Measurements from ENCODE around the gene LDB2.

Gene LDB2

DNA sequence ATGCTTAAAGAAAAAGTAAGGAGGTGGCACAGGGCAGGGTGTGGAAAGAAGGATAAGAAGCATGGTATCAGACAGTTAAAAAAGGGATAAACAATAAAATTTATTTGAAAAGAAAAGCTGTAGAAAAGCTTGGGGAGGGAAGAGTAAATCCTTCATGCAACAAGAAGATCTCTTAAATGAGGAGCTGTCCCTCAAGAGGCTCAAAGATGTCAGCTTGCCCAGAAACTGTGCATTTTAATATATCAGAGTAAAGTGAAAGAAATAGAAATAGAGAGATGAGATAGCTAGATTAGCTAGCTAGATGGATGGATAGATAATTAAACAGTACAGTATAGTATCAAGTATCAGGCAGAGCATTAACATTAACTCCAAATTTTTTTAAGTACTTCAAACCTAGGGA is 170.3 kb downstream of the LDB2 start:
- no peak overlapping the region for H3K9ac ChIP-seq (ENCODE audit: low read depth, low read length)
- H3K9me3 ChIP-seq (ENCODE audit: insufficient read depth, low read depth, low read length), result no peaks in the 10 kb centered on the region
- no peaks in the 10 kb centered on the region for H3K27me3 ChIP-seq (ENCODE audit: insufficient read depth, low read length)
- H3K27ac ChIP-seq (ENCODE audit: low read length), result no peak overlapping the region
- no peaks in the 10 kb centered on the region for H3K36me3 ChIP-seq (ENCODE audit: insufficient read depth, low read depth, low read length)
- H3K4me1 ChIP-seq (ENCODE audit: insufficient read depth, low read length), result peaks cover 36% of the 10 kb centered on the region; the same call in 1 of the 2 replicates
- no peak overlapping the region for H3K4me3 ChIP-seq (ENCODE audit: low read length)

- no peaks in the 10 kb centered on the region for H3K9me3 ChIP-seq (ENCODE audit: insufficient read depth, low read depth, low read length)
- peaks cover 28% of the 10 kb centered on the region; the same call in 1 of the 2 replicates for H3K4me1 ChIP-seq (ENCODE audit: insufficient read depth, low read length)
- no peak overlapping the region for H3K9ac ChIP-seq (ENCODE audit: low read depth, low read length)
- no peak overlapping the region for H3K4me3 ChIP-seq (ENCODE audit: low read length)
- H3K36me3 ChIP-seq (ENCODE audit: insufficient read depth, low read depth, low read length), result no peaks in the 10 kb centered on the region
- no peaks in the 10 kb centered on the region for H3K27me3 ChIP-seq (ENCODE audit: insufficient read depth, low read length)
- no peak overlapping the region for H3K27ac ChIP-seq (ENCODE audit: low read length)
Measured at GRCh38 chr4:16727218-16727617, 171.2 kb downstream of the LDB2 start.

- Histone ChIP-seq H3K27me3 (ENCODE audit: insufficient read depth, low read length) (no peaks in the 10 kb centered on the region), H3K4me3 (ENCODE audit: low read length) (no peak overlapping the region), H3K9ac (ENCODE audit: low read depth, low read length) (no peak overlapping the region)
Measured at GRCh38 chr4:16726368-16727050, 171.9 kb downstream of the LDB2 start.

DNA sequence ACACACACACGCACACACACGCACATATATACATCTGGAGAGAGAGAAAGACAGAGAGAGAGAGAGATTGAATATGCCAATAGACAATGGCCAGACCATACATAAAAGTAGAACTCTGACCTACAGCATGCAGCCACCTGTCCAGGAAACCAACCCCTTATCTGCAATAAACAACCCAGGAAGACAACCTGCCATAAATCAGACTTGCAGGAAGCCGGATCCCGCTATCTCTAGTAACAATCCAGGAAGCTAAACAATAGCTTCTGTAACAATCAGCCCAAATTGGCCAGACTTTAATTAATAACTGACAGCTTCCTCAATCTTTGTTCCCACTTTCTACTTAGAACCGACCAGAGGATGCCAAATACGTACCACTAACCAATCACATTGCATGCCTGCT is 173.2 kb downstream of the LDB2 start:
- Histone ChIP-seq H3K4me3 (ENCODE audit: low read length) (no peak overlapping the region), H3K9ac (ENCODE audit: low read depth, low read length) (no peak overlapping the region), H3K27ac (ENCODE audit: low read length) (no peak overlapping the region), H3K4me1 (ENCODE audit: insufficient read depth, low read length) (peaks cover 21% of the 10 kb centered on the region; the same call in 1 of the 2 replicates), H3K36me3 (ENCODE audit: insufficient read depth, low read depth, low read length) (no peaks in the 10 kb centered on the region), H3K27me3 (ENCODE audit: insufficient read depth, low read length) (no peaks in the 10 kb centered on the region), H3K9me3 (ENCODE audit: insufficient read depth, low read depth, low read length) (no peaks in the 10 kb centered on the region)

More at GRCh38 chr4:16726368-16727050, 171.9 kb downstream of the LDB2 start:
- H3K27ac ChIP-seq (ENCODE audit: low read length), result no peak overlapping the region
- H3K4me1 ChIP-seq (ENCODE audit: insufficient read depth, low read length), result peaks cover 21% of the 10 kb centered on the region; the same call in 1 of the 2 replicates
- H3K9me3 ChIP-seq (ENCODE audit: insufficient read depth, low read depth, low read length), result no peaks in the 10 kb centered on the region
- H3K36me3 ChIP-seq (ENCODE audit: insufficient read depth, low read depth, low read length), result no peaks in the 10 kb centered on the region

- Histone ChIP-seq H3K36me3 (ENCODE audit: insufficient read depth, low read depth, low read length) (no peaks in the 10 kb centered on the region), H3K27ac (ENCODE audit: low read length) (no peak overlapping the region), H3K9ac (ENCODE audit: low read depth, low read length) (no peak overlapping the region), H3K4me1 (ENCODE audit: insufficient read depth, low read length) (no peaks in the 10 kb centered on the region; the same call in 1 of the 2 replicates), H3K4me3 (ENCODE audit: low read length) (no peak overlapping the region), H3K27me3 (ENCODE audit: insufficient read depth, low read length) (no peaks in the 10 kb centered on the region), H3K9me3 (ENCODE audit: insufficient read depth, low read depth, low read length) (no peaks in the 10 kb centered on the region)
Measured at GRCh38 chr4:16722416-16722815, 176.0 kb downstream of the LDB2 start.

GRCh38 chr4:16721613-16722291 is 176.7 kb downstream of the LDB2 start:
- Histone ChIP-seq H3K4me1 (ENCODE audit: insufficient read depth, low read length) (no peaks in the 10 kb centered on the region), H3K9me3 (ENCODE audit: insufficient read depth, low read depth, low read length) (no peaks in the 10 kb centered on the region), H3K27ac (ENCODE audit: low read length) (no peak overlapping the region), H3K4me3 (ENCODE audit: low read length) (no peak overlapping the region), H3K9ac (ENCODE audit: low read depth, low read length) (no peak overlapping the region), H3K27me3 (ENCODE audit: insufficient read depth, low read length) (no peaks in the 10 kb centered on the region), H3K36me3 (ENCODE audit: insufficient read depth, low read depth, low read length) (no peaks in the 10 kb centered on the region)

- no peak overlapping the region for H3K9ac ChIP-seq (ENCODE audit: low read depth, low read length)
- no peaks in the 10 kb centered on the region for H3K36me3 ChIP-seq (ENCODE audit: insufficient read depth, low read depth, low read length)
- H3K27me3 ChIP-seq (ENCODE audit: insufficient read depth, low read length), result no peaks in the 10 kb centered on the region
- no peaks in the 10 kb centered on the region for H3K9me3 ChIP-seq (ENCODE audit: insufficient read depth, low read depth, low read length)
- H3K4me3 ChIP-seq (ENCODE audit: low read length), result no peak overlapping the region
- H3K27ac ChIP-seq (ENCODE audit: low read length), result no peak overlapping the region
- no peaks in the 10 kb centered on the region for H3K4me1 ChIP-seq (ENCODE audit: insufficient read depth, low read length)
Measured at GRCh38 chr4:16720761-16721160, 177.7 kb downstream of the LDB2 start.

DNA sequence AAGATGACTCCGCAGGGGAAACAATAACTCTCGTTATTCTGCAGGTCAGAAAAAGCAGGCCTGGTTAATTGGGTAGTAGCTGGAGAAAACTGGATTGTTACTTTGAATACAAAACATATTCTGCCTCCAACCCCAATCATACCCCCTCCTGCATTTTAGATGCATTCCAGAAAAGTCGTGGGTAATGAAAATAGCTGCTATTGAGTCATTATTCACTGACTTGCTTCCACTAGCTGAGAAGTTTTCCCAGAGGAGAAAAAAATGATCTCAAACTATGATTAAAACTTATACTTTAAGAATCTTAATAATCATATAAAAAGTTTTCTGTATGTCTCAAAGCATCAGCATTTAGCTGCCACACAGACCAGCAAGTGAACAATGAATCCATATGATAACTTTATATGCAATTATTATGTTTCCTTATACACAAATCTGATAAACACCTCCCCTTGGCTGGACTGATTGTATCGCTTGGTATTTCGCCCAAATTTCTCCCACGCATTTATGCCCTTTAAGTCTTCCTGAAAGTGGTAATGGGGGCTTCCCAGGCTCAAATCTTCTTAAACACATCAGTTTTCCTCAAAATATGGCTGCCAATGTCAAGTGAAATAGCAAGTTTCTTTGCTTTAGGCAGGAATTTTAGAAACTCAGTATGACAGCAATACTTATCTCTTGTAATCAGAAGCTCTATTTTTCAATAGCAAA is 181.0 kb downstream of the LDB2 start:
- Histone ChIP-seq H3K36me3 (ENCODE audit: insufficient read depth, low read depth, low read length) (no peaks in the 10 kb centered on the region), H3K9me3 (ENCODE audit: insufficient read depth, low read depth, low read length) (no peaks in the 10 kb centered on the region)

GRCh38 chr4:16715482-16715881 is 183.0 kb downstream of the LDB2 start:
- Histone ChIP-seq H3K27ac (ENCODE audit: low read length) (no peak overlapping the region), H3K9me3 (ENCODE audit: insufficient read depth, low read depth, low read length) (no peaks in the 10 kb centered on the region), H3K27me3 (ENCODE audit: insufficient read depth, low read length) (no peaks in the 10 kb centered on the region), H3K9ac (ENCODE audit: low read depth, low read length) (no peak overlapping the region), H3K4me1 (ENCODE audit: insufficient read depth, low read length) (no peaks in the 10 kb centered on the region), H3K4me3 (ENCODE audit: low read length) (no peak overlapping the region), H3K36me3 (ENCODE audit: insufficient read depth, low read depth, low read length) (no peaks in the 10 kb centered on the region)

More for the DNA sequence above, 181.0 kb downstream of the LDB2 start:
- Histone ChIP-seq H3K4me1 (ENCODE audit: insufficient read depth, low read length) (no peaks in the 10 kb centered on the region), H3K27me3 (ENCODE audit: insufficient read depth, low read length) (no peaks in the 10 kb centered on the region), H3K4me3 (ENCODE audit: low read length) (no peak overlapping the region), H3K27ac (ENCODE audit: low read length) (no peak overlapping the region), H3K9ac (ENCODE audit: low read depth, low read length) (no peak overlapping the region)

DNA sequence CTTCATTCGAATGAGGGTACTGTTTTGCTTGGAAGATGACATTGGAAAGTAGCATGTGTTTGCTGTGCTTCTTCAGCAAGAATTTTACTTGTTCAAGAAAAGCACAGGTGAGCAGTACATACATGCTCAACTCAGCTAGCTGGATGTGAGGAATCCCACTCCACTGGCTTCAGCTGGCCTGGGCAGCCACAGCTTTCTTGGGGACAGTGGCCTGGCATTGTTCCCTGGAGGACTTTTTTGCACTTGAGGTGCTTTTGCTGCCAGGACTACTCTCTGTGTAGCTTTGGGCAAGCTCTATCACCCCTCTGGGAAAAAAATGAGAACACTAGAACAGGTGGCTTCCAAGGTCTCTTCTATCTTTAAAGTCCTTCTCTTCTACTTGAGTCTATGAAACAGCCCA is 184.3 kb downstream of the LDB2 start:
- Histone ChIP-seq H3K9me3 (ENCODE audit: insufficient read depth, low read depth, low read length) (no peaks in the 10 kb centered on the region), H3K27me3 (ENCODE audit: insufficient read depth, low read length) (no peaks in the 10 kb centered on the region), H3K27ac (ENCODE audit: low read length) (no peak overlapping the region), H3K9ac (ENCODE audit: low read depth, low read length) (no peak overlapping the region), H3K4me3 (ENCODE audit: low read length) (no peak overlapping the region), H3K36me3 (ENCODE audit: insufficient read depth, low read depth, low read length) (no peaks in the 10 kb centered on the region), H3K4me1 (ENCODE audit: insufficient read depth, low read length) (no peaks in the 10 kb centered on the region)

GRCh38 chr4:16713696-16714095 is 184.7 kb downstream of the LDB2 start:
- no peak overlapping the region for H3K9ac ChIP-seq (ENCODE audit: low read depth, low read length)
- H3K9me3 ChIP-seq (ENCODE audit: insufficient read depth, low read depth, low read length), result no peaks in the 10 kb centered on the region
- H3K4me1 ChIP-seq (ENCODE audit: insufficient read depth, low read length), result no peaks in the 10 kb centered on the region
- no peak overlapping the region for H3K27ac ChIP-seq (ENCODE audit: low read length)
- no peak overlapping the region for H3K4me3 ChIP-seq (ENCODE audit: low read length)
- H3K27me3 ChIP-seq (ENCODE audit: insufficient read depth, low read length), result no peaks in the 10 kb centered on the region
- no peaks in the 10 kb centered on the region for H3K36me3 ChIP-seq (ENCODE audit: insufficient read depth, low read depth, low read length)

DNA sequence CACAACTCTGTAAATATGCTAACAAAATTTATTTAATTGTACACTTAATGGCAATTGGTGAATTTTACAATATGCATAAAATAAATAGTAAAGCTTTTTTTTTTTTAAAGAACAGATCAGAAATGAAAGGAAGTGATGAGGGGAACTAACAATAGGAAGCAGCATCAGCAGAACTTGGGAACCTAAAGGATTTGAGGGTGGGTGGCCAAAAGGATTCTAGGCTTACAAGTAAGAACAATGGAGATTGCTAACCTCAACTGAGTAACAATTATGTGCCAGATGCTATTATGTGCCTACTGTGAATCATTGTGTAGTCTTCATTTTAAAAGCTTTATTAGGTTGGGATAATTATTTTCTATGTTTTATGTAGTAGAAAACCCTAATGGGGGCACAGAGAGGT is 185.2 kb downstream of the LDB2 start:
- Histone ChIP-seq H3K4me1 (ENCODE audit: insufficient read depth, low read length) (no peaks in the 10 kb centered on the region), H3K9me3 (ENCODE audit: insufficient read depth, low read depth, low read length) (no peaks in the 10 kb centered on the region), H3K36me3 (ENCODE audit: insufficient read depth, low read depth, low read length) (no peaks in the 10 kb centered on the region), H3K9ac (ENCODE audit: low read depth, low read length) (no peak overlapping the region), H3K27ac (ENCODE audit: low read length) (no peak overlapping the region), H3K4me3 (ENCODE audit: low read length) (no peak overlapping the region), H3K27me3 (ENCODE audit: insufficient read depth, low read length) (no peaks in the 10 kb centered on the region)

All from iPS-20b (cell line).